H1 (cell line): ENCODE results near the gene PPIB. TPM values are rescaled to one million over a fixed set of nuclear protein-coding genes. Genes with fewer than 3 reads are reported as not detected.

Experiments used
- CBX5 ChIP-seq: fragments of 300-800, 300-1000 bp; sonication (generic); IDR thresholded peaks from 2 replicates; pipeline ENCODE4 v1.7.1; 2016; ENCODE audit warnings: antibody characterized with exemption, low read length, low read depth
- CBX8 ChIP-seq: fragments of 300-800, 300-1000 bp; sonication (generic); IDR thresholded peaks from 2 replicates; pipeline ENCODE4 v1.7.1; 2016; ENCODE audit warnings: low read depth, low read length, borderline replicate concordance
- CHD1 ChIP-seq: IDR thresholded peaks from 2 replicates; pipeline ENCODE4 v1.6.1; 2012; ENCODE audit warnings: low read depth, low read length, improper control_type of control experiment
- E2F6 ChIP-seq: IDR thresholded peaks from 2 replicates; pipeline ENCODE4 v1.6.1; 2012; ENCODE audit warnings: inconsistent platforms
- JUN ChIP-seq: IDR thresholded peaks from 2 replicates; pipeline ENCODE4 v1.6.1; 2011; ENCODE audit warnings: low read depth, mild to moderate bottlenecking, improper control_type of control experiment, low read length
- YY1 ChIP-seq: IDR thresholded peaks from 2 replicates; pipeline ENCODE4 v1.6.1; 2011; ENCODE audit warnings: low read depth, mild to moderate bottlenecking, low read length
- polyA plus RNA-seq, 7 experiments: library from polyadenylated mRNA; depleted of rRNA in 3 of 7; stranded (reverse) in 5 of 7; unstranded in 2 of 7; fragments of >200 nt in 5 of 7; fragments of 200-250 nt in 2 of 7; gene quantifications; 1 replicate in 5 of 7; 2 replicates in 1 of 7; 4 replicates in 1 of 7; pipeline versions ENCODE4 v1.2.1 to v1.2.3, GENCODE V29; 2011 to 2013; ENCODE audit warnings: missing spikeins in 2 of 7, mixed read lengths in 2 of 7
- total RNA-seq: library from RNA; stranded (reverse); fragmentation: NEBNext Ultra II Directional; extraction: Animal tissue kit (Norgen Biotek cat#: 25700); gene quantifications from 2 replicates; pipeline ENCODE4 v1.2.1, GENCODE V29; 2021
- TF ChIP-seq, protein P1 (sequence below): IDR thresholded peaks from 2 replicates; pipeline ENCODE4 v1.6.1; 2012; ENCODE audit warnings: low read length, inconsistent platforms

The PPIB gene
- total and polyA plus RNA-seq, 2 of the 8 experiments (the other 6 are each of a cell fraction or from before 2014, with no cell fraction given) = 558 to 579 TPM

GRCh38 chr15:64132217-64132616 is 30.6 kb downstream of the PPIB start (continued):
- TF ChIP-seq, protein P1, sequence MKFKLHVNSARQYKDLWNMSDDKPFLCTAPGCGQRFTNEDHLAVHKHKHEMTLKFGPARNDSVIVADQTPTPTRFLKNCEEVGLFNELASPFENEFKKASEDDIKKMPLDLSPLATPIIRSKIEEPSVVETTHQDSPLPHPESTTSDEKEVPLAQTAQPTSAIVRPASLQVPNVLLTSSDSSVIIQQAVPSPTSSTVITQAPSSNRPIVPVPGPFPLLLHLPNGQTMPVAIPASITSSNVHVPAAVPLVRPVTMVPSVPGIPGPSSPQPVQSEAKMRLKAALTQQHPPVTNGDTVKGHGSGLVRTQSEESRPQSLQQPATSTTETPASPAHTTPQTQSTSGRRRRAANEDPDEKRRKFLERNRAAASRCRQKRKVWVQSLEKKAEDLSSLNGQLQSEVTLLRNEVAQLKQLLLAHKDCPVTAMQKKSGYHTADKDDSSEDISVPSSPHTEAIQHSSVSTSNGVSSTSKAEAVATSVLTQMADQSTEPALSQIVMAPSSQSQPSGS = no peak
- TF ChIP-seq CBX5 (no peak), CHD1 (no peak), CBX8 (no peak), E2F6 (no peak), YY1 (no peak), JUN (no peak)
